Globus pallidus (tissue), 1 donor: Measurements from ENCODE around the gene BMERB1.
"Not testable (repeated sequence)": the region's sequence is repeated elsewhere in the genome, so short reads cannot be mapped to it uniquely, and the experiment has no call there.

Source experiments
- DNase-seq: peaks from one replicate; pipeline ENCODE4 v3.0.0-alpha.2; 2015; ENCODE audit warnings: low spot score

The BMERB1 gene

GRCh38 chr16:15523939-15524338 is 89.6 kb downstream of the BMERB1 start:
- no peak for DNase-seq

- DNase-seq = no peak
These were observed 90.6 kb downstream of the BMERB1 start for GRCh38 chr16:15524966-15525365.

- no peak for DNase-seq
These were observed 91.7 kb downstream of the BMERB1 start for GRCh38 chr16:15526097-15526496.

DNA sequence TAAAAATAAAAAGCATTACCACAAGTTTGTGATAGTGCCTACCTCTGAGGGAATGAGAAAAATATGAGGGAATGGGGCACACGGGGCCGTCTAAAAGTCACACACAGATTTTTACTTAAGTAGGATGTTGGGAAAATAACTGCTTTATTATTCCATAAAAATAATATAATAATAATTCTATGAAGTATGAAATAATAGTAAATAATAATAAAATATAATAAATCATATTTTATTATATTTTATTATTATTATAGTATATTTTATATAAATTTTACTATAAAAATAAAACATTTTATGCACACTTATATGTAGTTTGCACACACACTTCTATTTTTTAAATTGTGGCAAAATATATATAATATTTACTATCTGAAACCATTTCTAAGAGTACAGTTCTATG is 92.3 kb downstream of the BMERB1 start:
- DNase-seq = no peak

- peak; percentile 63 for DNase-seq
These were observed 95.3 kb downstream of the BMERB1 start for GRCh38 chr16:15529673-15530072.

- no peak for DNase-seq
These were observed 95.7 kb downstream of the BMERB1 start for GRCh38 chr16:15530085-15530484.

DNA sequence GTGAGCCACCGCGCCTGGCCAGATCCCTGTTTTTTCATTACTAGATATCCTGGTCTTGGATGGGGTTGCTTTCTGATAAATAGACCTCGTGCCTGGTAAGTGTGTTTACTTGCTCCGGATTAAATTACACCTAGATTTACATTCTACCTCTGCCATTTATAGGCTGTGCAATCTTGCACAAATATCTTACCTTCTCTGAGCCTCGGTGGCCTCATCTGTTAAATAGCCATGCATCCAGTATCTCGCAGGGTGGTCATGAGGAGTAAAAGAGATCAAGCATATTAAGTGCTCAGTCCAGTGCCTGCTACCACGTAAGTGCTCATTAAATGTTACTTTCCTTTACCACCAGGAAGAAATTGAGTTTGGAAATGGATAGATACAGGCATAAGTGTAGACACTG is 98.4 kb downstream of the BMERB1 start:
- DNase-seq = no peak

GRCh38 chr16:15533386-15533785 is 99.0 kb downstream of the BMERB1 start:
- no peak for DNase-seq

- DNase-seq = no peak
These were observed 101.4 kb downstream of the BMERB1 start for GRCh38 chr16:15535772-15536171.

DNA sequence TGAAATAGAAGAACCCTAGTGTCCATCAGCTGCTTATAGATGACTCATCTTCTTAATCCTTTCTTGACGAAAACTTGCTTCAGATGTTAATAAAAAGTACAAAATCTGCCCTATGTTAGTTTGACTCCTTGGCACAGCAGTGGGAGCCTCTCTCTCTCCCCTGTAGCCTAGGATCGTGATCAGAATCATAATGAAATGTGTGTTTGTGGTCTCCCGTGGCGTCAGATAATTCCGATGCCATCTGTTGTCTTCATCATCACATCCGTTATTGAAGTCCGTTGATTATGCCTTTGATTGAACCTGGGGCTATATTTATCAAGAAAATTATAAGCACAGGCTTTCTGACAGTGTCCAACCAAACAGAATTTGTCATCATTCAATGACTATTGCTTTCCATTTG is 102.5 kb downstream of the BMERB1 start:
- DNase-seq = no peak

GRCh38 chr16:15538507-15538906 is 104.1 kb downstream of the BMERB1 start:
- DNase-seq = no peak

GRCh38 chr16:15539197-15539596 is 104.8 kb downstream of the BMERB1 start:
- DNase-seq = no peak

DNA sequence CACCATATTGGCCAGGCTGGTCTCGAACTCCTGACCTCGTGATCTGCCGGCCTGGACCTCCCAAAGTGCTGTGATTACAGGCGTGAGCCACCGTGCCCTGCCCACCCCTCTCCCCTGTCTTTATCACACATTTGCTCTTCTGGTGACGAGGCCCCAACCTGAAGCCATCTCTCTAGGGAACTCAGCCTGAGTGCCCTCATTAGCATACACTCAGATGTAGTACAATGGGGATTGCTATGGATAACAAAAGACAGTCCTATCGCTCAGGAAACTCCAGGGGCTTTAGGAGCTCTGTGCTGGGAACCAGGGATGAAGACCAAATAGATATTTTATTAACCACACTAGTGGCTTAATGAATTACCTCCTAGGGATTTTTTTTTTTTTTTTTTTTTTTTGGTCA is 107.9 kb downstream of the BMERB1 start:
- DNase-seq = no peak

DNA sequence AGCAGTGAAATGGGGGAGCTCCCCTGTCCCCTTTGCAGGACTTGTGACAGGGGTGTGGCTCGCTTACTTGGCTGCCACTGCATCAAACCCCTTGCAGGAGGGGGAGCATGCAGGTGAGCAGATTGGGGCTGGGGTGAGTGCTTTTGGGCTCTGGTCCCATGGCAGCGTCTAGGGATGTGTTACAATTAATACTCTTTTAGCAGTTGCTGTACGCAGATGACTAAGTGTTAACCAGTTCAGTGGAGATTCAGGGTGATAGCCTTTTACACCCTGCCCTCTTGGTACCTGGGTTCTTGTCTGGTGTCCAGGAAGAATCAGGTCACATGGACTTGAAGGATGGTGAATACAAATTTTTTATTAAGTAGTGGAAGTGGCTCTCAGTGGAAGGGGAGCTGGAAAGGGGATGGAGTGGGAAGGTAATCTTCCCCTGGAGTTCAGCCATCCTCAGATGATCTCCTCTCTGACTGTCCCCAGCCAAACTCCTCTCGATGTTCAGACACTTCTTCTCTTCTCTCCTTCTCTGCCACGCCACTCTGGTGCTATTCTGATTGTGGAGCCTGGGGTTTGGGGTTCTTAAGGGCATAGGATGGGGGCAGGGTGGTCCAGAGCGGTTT is 108.5 kb downstream of the BMERB1 start:
- DNase-seq = no peak

- DNase-seq = no peak
These were observed 110.0 kb downstream of the BMERB1 start for GRCh38 chr16:15544405-15544804.

DNA sequence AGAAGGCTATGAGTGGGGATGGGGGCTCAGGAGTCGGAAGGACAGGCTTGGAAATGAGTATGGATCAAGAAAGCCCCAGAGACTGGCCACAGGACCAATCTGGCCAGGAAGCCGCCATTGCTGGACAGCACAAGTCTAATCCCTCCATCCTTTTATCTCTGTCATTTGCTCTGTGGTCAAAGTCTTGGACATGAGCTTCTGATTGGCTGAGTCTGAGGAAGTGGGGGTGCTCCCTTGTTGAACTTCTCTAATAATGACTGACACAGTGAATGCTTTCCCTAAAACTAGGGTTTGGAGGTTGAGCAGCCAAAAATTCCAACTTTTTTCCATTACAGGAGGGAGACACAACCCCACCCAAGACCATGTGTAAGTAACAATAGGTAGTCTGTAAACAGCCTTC is 111.2 kb downstream of the BMERB1 start:
- no peak for DNase-seq

GRCh38 chr16:15547072-15547767 is 112.8 kb downstream of the BMERB1 start:
- DNase-seq = not testable (repeated sequence)

DNA sequence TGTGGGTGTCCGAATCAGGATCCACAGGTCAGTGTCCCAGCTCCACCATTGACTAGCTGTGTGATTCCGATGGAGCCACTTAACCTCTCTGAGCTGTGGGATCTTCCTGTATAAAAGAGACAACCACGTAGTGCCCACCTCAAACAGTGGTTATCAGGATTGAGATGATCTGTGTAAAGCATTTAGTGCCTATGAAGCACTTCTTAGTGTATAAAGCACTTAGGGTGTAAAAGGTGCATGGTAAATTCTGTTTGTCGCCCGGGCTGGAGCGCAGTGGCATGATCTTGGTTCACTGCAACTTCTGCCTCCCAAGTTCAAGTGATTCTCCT is 113.3 kb downstream of the BMERB1 start:
- no peak for DNase-seq

DNA sequence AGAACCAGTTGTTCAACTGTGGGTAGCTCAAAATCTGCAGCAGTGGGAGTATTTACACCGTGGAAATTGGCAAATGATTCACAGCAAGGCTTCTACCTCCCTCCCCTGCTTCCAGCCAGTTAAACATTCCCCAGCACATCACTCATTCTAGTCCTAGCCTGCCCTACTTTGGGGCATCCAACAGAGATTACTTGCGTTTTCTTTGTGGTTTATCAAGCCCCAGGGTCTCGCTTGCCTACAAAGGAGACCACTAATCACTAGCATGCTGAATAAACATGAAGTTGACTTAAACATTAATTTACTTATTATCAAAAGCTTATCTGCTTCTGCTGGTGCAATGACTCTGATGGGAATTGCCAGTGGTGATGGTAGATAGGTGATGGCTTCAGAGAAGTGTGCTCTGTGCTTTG is 114.1 kb downstream of the BMERB1 start:
- no peak for DNase-seq

GRCh38 chr16:15552507-15552906 is 118.1 kb downstream of the BMERB1 start:
- DNase-seq = no peak

- DNase-seq = no peak
These were observed 119.1 kb downstream of the BMERB1 start for GRCh38 chr16:15553313-15554088.

- DNase-seq = no peak
These were observed 121.7 kb downstream of the BMERB1 start for GRCh38 chr16:15556130-15556529.

DNA sequence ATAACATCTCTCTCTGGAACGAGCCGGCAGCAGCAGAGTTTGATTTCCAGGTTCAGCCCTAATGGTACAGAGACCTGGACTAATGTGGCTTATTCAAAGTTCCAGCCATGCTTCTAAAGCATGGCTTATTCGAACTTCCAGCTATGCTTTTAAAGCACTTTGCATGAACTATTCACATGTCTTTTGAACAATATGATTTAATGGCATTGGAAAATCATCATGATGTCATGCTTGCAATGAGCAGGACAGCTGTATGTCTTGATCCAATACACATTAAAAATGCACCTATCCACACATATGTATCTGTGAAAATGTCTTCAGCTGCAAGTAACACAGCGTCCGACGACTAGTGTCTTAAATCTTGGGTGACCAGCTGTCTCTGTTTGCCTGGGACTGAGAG is 122.9 kb downstream of the BMERB1 start:
- no peak for DNase-seq
